Measurements from ENCODE around the gene NUDT16L1. TPM values are rescaled to one million over a fixed set of nuclear protein-coding genes. Genes with fewer than 3 reads are reported as not detected.
A peak's percentile ranks its signal among the peaks of the same experiment; 100 is the strongest.
"Not testable (repeated sequence)": the region's sequence is repeated elsewhere in the genome, so short reads cannot be mapped to it uniquely, and the experiment has no call there.

Gene NUDT16L1
- total and polyA plus RNA-seq, 12 donors = 16.3 to 99.3 (median 51.6) TPM

DNA sequence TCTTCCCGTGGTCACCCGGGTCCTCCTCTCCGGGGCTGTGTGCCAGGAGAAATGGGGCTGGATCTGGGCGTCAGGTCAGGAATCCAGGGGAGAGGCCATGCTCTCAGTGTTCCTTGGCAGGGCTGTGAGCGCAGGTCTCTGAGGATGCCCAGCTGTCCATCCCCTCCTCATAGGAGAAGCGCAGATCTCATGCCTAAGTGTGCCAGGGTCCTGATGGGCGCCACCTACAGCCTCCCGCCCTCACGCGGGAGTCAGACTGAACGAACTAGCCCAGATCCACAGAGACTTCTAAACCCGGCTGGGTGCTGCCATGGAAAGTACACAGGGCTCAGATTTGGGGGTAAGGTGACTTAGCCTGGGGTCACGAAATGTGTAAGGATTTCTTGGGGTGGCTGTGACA is 44.4 kb upstream of the NUDT16L1 start:
- H3K36me3 ChIP-seq (replicated peaks in 1 of 2) = peaks cover 0 to 37% of the 10 kb centered on the region in 2 donors
- intact Hi-C loops (cut with DNase I) = no loop called here
- WGBS, 4 donors = 89 to 97% (median 94%) methylated on average over 6 to 13 of the region's 13 CpGs

GRCh38 chr16:4649744-4650442 is 43.5 kb upstream of the NUDT16L1 start:
- Histone ChIP-seq H3K4me3 (no peak overlapping the region), H3K4me1 (replicated peaks in 1 of 2) (peaks cover 10% of the 10 kb centered on the region in 2 donors), H3K36me3 (replicated peaks in 1 of 2) (peaks cover 0 to 46% of the 10 kb centered on the region in 2 donors), H3K27ac (no peak overlapping the region), H3K9me3 (replicated peaks in 1 of 3) (no peaks in the 10 kb centered on the region), H3K27me3 (no peaks in the 10 kb centered on the region)
- DNase-seq = no peak
- intact Hi-C loops (cut with DNase I) = no loop called here
- no peak for TF ChIP-seq CTCF (IDR thresholded peaks at IDR 0.05)
- TF ChIP-seq POLR2A (IDR thresholded peaks at IDR 0.05) = no peak
- 90 to 94% (median 92%) methylated on average over 13 to 25 of the region's 25 CpGs for WGBS, 4 donors

More for the DNA sequence above, 44.4 kb upstream of the NUDT16L1 start:
- H3K4me3 ChIP-seq = no peak overlapping the region
- DNase-seq = no peak
- no peak overlapping the region for H3K27ac ChIP-seq
- TF ChIP-seq CTCF (IDR thresholded peaks at IDR 0.05) (no peak), POLR2A (IDR thresholded peaks at IDR 0.05) (no peak)
- H3K4me1 ChIP-seq (replicated peaks in 1 of 2) = peaks cover 3% of the 10 kb centered on the region in 2 donors
- no peaks in the 10 kb centered on the region for H3K9me3 ChIP-seq (replicated peaks in 1 of 3)
- H3K27me3 ChIP-seq = no peaks in the 10 kb centered on the region

DNA sequence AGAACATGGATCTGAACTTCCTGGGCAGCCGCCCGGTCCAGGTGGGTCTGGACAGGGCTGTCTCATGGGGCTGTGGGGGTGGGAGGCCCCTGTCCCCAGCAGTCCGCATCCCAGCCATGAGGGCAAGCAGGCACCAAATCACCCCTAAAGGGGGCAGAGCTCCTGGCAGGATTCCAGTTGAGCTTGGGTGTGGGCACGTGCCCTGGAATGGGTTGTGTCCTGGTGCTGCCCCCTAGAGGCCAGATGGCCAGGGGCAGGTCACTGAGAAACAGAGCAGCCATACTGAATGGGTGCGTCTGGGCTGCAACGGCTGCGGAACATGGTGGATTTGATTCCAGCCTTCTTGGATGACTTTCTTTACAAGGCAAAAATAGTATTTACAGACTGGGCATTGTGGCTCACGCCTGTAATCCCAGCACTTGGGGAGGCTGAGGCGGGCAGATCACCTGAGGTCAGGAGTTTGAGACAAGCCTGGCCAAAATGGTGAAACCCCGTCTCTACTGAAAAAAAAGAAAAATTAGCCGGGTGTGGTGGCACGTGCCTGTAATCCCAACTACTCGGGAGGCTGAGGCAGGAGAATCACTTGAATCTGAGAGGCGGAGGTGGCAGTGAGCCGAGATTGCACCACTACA is 42.8 kb upstream of the NUDT16L1 start:
- H3K9me3 ChIP-seq (replicated peaks in 1 of 3); H3K27me3 ChIP-seq; intact Hi-C loops (cut with DNase I); H3K27ac ChIP-seq; H3K4me1 ChIP-seq (replicated peaks in 1 of 2); H3K4me3 ChIP-seq: not testable (repeated sequence)
- DNase-seq = peak; percentile 57 to 78 (median 66)
- TF ChIP-seq CTCF (IDR thresholded peaks at IDR 0.05) = peak; percentile 45 to 71 (median 66)
- WGBS, 4 donors = 82 to 95% (median 85%) methylated on average over 10 to 15 of the region's 15 CpGs
- peaks cover 0 to 50% of the 10 kb centered on the region in 2 donors for H3K36me3 ChIP-seq (replicated peaks in 1 of 2)

GRCh38 chr16:4651827-4652226 is 41.5 kb upstream of the NUDT16L1 start:
- TF ChIP-seq POLR2A (IDR thresholded peaks at IDR 0.05) = no peak
- TF ChIP-seq CTCF (IDR thresholded peaks at IDR 0.05) = no peak
- 91 to 96% (median 94%) methylated on average over 12 to 13 of the region's 13 CpGs for WGBS, 4 donors

More at GRCh38 chr16:4651827-4652226, 41.5 kb upstream of the NUDT16L1 start:
- no peak for DNase-seq
- H3K27me3 ChIP-seq = no peaks in the 10 kb centered on the region
- peaks cover 0 to 61% of the 10 kb centered on the region in 2 donors for H3K36me3 ChIP-seq (replicated peaks in 1 of 2)
- intact Hi-C loops (cut with DNase I) = no loop called here
- no peaks in the 10 kb centered on the region for H3K9me3 ChIP-seq (replicated peaks in 1 of 3)
- no peak overlapping the region for H3K4me3 ChIP-seq
- peaks cover 10% of the 10 kb centered on the region in 2 donors for H3K4me1 ChIP-seq (replicated peaks in 1 of 2)
- H3K27ac ChIP-seq = no peak overlapping the region

Data from adrenal gland (tissue), 12 donors.